Measurements from ENCODE around the gene PPTC7.

- TF ChIP-seq, protein P1, sequence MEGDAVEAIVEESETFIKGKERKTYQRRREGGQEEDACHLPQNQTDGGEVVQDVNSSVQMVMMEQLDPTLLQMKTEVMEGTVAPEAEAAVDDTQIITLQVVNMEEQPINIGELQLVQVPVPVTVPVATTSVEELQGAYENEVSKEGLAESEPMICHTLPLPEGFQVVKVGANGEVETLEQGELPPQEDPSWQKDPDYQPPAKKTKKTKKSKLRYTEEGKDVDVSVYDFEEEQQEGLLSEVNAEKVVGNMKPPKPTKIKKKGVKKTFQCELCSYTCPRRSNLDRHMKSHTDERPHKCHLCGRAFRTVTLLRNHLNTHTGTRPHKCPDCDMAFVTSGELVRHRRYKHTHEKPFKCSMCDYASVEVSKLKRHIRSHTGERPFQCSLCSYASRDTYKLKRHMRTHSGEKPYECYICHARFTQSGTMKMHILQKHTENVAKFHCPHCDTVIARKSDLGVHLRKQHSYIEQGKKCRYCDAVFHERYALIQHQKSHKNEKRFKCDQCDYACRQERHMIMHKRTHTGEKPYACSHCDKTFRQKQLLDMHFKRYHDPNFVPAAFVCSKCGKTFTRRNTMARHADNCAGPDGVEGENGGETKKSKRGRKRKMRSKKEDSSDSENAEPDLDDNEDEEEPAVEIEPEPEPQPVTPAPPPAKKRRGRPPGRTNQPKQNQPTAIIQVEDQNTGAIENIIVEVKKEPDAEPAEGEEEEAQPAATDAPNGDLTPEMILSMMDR (conservative IDR thresholded peaks at IDR 0.05): no peak
- no peak for TF ChIP-seq EZH2 (IDR thresholded peaks at IDR 0.05; ENCODE audit: low read depth)
Measured at GRCh38 chr12:110582276-110583136, 612 bp downstream of the PPTC7 start.
